AG10803 (cell line): ENCODE results near the gene TMEM208.

Experiments used
- DNase-seq: peaks from one replicate; pipeline ENCODE4 v3.0.0; 2010; ENCODE audit warnings: low read depth
- H3K4me3 ChIP-seq: 2 replicates; pipeline ENCODE4 v1.5.1; 2011; ENCODE audit warnings: mild to moderate bottlenecking, low read length, control low read depth
- TF ChIP-seq, protein P1 (sequence below): conservative IDR thresholded peaks from 2 replicates; pipeline ENCODE4 v1.5.1; 2011; ENCODE audit warnings: mild to moderate bottlenecking, low read length, control low read depth, inconsistent platforms

TMEM208 gene

DNA sequence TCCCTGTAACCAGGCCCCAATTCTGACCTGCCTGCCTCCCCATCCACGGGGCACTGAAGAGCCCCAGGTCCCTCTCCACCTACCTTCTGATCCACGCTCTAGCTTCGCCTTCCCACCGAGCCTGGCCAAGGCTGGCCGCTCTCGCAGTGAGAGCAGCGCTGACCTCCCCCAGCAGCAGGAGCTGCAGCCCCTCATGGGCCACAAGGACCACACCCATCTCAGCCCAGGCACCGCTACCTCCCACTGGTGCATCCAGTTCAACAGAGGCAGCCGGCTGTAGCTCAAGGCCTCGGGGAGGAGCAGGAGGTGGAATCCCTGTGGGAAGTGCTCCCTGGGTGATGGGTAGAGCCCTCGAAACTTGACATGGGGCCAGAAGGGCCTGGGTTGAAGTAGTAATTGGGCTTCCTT is 44.0 kb downstream of the TMEM208 start:
- TF ChIP-seq, protein P1, sequence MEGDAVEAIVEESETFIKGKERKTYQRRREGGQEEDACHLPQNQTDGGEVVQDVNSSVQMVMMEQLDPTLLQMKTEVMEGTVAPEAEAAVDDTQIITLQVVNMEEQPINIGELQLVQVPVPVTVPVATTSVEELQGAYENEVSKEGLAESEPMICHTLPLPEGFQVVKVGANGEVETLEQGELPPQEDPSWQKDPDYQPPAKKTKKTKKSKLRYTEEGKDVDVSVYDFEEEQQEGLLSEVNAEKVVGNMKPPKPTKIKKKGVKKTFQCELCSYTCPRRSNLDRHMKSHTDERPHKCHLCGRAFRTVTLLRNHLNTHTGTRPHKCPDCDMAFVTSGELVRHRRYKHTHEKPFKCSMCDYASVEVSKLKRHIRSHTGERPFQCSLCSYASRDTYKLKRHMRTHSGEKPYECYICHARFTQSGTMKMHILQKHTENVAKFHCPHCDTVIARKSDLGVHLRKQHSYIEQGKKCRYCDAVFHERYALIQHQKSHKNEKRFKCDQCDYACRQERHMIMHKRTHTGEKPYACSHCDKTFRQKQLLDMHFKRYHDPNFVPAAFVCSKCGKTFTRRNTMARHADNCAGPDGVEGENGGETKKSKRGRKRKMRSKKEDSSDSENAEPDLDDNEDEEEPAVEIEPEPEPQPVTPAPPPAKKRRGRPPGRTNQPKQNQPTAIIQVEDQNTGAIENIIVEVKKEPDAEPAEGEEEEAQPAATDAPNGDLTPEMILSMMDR, result no peak
- no peak overlapping the region for H3K4me3 ChIP-seq
- DNase-seq, result no peak

DNA sequence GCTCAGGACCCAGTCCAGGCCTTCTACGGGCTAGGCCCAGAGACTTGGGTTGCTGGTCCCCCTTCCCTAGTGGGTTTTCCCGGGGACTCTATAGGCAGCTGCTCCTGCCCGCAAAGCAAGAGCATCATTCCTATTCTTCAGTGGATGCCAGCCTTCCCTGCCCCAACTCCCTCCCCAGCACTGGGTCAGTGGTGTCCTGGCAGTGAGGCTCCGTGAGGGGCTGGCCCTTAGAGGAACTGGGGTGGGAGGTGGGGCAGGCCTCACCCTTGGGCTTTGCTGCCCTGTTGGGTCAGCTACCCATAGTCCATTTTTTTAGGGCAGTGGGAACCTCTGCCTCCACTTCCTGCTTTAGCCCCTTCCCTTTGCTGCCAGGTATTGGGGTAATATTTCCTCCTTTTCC is 44.5 kb downstream of the TMEM208 start:
- TF ChIP-seq, protein P1, result no peak
- H3K4me3 ChIP-seq, result no peak overlapping the region
- DNase-seq, result no peak

DNA sequence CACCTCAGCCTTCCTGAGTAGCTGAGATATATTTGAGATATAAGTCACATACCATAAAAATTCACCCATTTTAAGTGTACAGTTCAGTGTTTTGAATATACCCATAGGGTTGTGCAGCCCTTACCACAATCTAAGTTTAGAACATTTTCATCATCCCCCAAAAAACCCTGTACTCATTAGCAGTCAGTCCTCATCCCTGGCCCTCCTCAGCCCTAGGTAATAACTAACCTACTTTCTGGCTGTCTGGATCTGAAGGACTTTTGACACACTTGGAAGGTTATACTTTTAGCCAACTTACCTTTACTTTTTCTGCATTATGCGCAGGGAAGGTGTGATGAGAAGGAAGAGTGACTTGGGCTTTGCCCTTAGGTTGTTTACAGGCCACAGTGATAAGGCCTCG is 48.4 kb downstream of the TMEM208 start:
- TF ChIP-seq, protein P1, result no peak
- DNase-seq, result no peak
- no peak overlapping the region for H3K4me3 ChIP-seq

DNA sequence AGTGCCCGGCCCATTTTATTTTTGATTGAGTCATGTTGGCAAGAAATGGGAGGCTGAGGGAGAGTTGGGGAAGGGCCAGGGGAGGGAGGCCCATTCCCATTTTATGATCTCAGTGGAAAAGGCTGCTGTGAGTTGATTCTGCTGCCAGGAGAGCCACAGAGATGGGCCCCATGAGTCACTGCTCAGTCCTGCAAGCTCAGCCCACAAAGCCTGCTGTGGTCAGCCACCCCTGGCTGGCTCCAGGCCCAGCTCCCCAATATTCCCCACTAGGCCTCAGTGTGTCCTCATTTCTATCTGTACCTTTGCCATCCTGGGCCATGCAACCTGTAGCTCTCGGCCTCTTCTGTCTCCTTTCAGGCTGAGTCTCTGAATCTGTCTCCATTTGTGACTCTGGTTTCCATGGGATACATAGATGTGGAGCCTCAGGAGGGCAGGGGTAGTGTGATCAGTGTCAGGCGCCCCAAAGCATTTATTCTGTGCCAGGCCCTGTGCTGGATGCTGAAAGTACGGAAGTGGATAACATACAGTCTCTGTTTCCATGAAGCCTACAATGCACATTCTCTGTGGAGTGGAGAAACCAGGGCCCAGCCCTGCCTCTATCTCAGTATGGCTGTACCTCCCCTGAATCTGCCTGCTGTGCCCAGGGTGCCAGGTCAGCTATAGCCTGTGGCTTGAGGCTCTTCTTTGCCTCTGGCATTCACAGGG is 50.5 kb downstream of the TMEM208 start:
- peak overlapping the region; percentile 76 for H3K4me3 ChIP-seq
- TF ChIP-seq, protein P1, result no peak
- DNase-seq, result peak; percentile 100

DNA sequence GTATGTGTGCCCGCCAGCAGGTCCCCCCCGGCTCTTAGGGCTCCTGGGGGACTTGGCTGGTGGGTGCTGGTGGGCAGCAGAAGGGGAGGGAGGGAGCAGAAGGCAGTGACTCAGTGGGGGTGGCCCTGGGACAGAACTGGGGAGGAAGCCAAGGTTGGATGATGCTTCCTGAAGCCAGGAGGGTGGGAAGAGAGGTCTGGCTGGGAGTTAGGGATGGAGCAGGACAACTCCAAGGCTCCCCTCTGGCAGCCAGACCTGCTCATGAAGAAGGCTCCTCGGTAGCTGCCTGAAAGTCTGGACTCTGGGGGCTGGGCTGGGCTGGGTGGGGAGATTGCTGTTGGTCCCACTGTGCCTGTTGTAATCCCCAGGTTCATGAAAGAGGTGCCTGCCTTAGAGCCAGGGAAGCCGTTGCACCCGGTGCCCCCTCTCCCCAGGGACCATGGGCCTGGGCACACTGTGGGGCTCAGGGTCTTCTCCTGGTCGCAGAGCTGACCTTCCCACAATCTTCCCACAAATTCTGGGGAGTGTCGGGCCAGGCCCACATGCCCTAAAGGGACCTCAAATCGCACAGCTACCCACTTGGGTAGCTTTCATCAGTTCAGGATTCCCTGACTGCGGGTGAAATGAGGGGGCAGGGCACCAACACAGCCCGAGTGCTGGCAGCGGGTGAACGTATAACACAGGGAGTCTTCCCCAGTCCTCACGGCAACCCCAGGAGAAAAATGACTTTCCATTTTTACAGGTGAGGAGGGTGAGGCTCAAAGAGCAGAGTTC is 51.3 kb downstream of the TMEM208 start:
- peak overlapping the region; percentile 76 for H3K4me3 ChIP-seq
- TF ChIP-seq, protein P1, result no peak
- DNase-seq, result peak; percentile 84
